Measurements from ENCODE around the gene ARHGEF28. TPM values are rescaled to one million over a fixed set of nuclear protein-coding genes. Genes with fewer than 3 reads are reported as not detected.
A peak's percentile ranks its signal among the peaks of the same experiment; 100 is the strongest.

ARHGEF28 gene
- total RNA-seq, 1 donor from 2014 or later: 0.93 TPM

GRCh38 chr5:73979321-73979720, 353.3 kb downstream of the ARHGEF28 start:
- no peak overlapping the region for H3K27ac Mint-ChIP-seq (ENCODE audit: unreplicated experiment)
- H3K27me3 Mint-ChIP-seq (ENCODE audit: low read depth): no peaks in the 10 kb centered on the region
- TF ChIP-seq CTCF (conservative IDR thresholded peaks at IDR 0.05): no peak
- no peaks in the 10 kb centered on the region for H3K36me3 Mint-ChIP-seq (ENCODE audit: low read depth)
- H3K4me3 Mint-ChIP-seq: no peak overlapping the region
- no peak for DNase-seq (ENCODE audit: low read depth, low spot score)
- peaks cover 3% of the 10 kb centered on the region for H3K9me3 Mint-ChIP-seq
- H3K4me1 Mint-ChIP-seq: no peaks in the 10 kb centered on the region

DNA sequence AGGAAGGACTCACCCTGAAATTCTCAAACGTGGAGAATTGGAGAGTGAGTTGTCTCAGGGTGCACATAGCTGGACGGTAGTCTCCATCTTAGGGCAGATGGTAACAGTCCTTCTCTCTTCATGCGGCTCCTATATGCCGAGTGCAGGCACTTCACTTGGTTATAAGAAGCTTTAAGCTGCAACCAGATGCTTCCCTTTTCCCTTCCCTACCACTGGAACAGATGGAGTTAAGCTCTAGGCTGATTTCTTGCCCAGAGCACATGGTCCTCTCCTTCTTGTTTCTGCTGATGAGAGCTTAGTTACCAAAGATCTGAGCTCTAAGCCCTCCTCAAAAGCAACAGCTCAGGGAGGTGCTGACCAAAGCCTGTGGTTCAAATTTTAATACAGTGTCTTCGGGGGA, 355.7 kb downstream of the ARHGEF28 start:
- no peak for DNase-seq (ENCODE audit: low read depth, low spot score)
- Mint-ChIP-seq H3K4me3 (no peak overlapping the region), H3K4me1 (no peaks in the 10 kb centered on the region), H3K27me3 (ENCODE audit: low read depth) (no peaks in the 10 kb centered on the region), H3K36me3 (ENCODE audit: low read depth) (no peaks in the 10 kb centered on the region), H3K9me3 (peaks cover 6% of the 10 kb centered on the region), H3K27ac (ENCODE audit: unreplicated experiment) (no peak overlapping the region)
- no peak for TF ChIP-seq CTCF (conservative IDR thresholded peaks at IDR 0.05)

DNA sequence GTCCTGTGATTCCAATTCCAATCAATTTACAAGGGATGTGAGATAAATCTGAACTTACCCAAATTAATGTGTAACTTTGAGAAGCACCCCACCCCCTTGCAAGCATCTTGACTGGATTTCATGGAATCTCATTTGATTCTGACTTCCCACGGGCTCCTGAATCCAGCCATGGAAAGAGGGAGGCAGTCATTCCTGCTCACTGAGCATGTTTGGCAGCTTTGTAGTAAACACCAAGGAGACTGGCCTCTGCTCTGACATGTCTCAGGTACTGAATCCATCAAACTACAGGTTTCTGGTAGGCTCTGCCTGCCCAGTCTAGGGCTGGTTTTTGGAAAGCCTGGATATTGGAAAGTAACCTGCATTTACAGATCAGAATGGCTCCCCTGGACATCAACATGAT, 357.6 kb downstream of the ARHGEF28 start:
- Mint-ChIP-seq H3K36me3 (ENCODE audit: low read depth) (no peaks in the 10 kb centered on the region), H3K4me1 (no peaks in the 10 kb centered on the region), H3K9me3 (peaks cover 6% of the 10 kb centered on the region), H3K27ac (ENCODE audit: unreplicated experiment) (no peak overlapping the region), H3K27me3 (ENCODE audit: low read depth) (no peaks in the 10 kb centered on the region), H3K4me3 (no peak overlapping the region)
- no peak for DNase-seq (ENCODE audit: low read depth, low spot score)
- no peak for TF ChIP-seq CTCF (conservative IDR thresholded peaks at IDR 0.05)

DNA sequence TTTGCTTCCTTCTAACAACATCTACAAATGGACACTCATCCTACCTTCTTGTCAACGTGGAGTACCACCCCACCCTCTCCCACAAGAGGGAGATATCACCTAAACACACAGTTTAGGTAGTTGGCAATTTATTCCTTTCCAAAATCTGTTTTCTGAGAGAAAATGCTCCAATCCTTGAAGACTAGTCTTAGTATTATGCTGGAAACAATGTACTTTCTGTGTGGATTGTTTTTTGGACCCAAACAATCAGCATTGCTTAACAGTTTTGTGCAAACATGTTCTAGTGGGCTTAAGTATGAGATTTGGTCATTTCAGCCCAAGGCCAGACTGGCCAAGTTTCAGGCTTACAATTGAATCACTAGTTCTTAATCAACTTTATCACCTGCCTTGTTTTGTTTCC, 359.1 kb downstream of the ARHGEF28 start:
- Mint-ChIP-seq H3K4me3 (no peak overlapping the region), H3K27me3 (ENCODE audit: low read depth) (no peaks in the 10 kb centered on the region), H3K27ac (ENCODE audit: unreplicated experiment) (no peak overlapping the region), H3K4me1 (no peaks in the 10 kb centered on the region), H3K36me3 (ENCODE audit: low read depth) (no peaks in the 10 kb centered on the region), H3K9me3 (peaks cover 6% of the 10 kb centered on the region)
- no peak for DNase-seq (ENCODE audit: low read depth, low spot score)
- peak; percentile 59 for TF ChIP-seq CTCF (conservative IDR thresholded peaks at IDR 0.05)

- no peaks in the 10 kb centered on the region for H3K4me1 Mint-ChIP-seq
- no peak for TF ChIP-seq CTCF (conservative IDR thresholded peaks at IDR 0.05)
- no peak for DNase-seq (ENCODE audit: low read depth, low spot score)
- no peak overlapping the region for H3K27ac Mint-ChIP-seq (ENCODE audit: unreplicated experiment)
- H3K4me3 Mint-ChIP-seq: no peak overlapping the region
- no peaks in the 10 kb centered on the region for H3K27me3 Mint-ChIP-seq (ENCODE audit: low read depth)
- no peaks in the 10 kb centered on the region for H3K36me3 Mint-ChIP-seq (ENCODE audit: low read depth)
- peaks cover 3% of the 10 kb centered on the region for H3K9me3 Mint-ChIP-seq
Measured at GRCh38 chr5:73986729-73987128, 360.7 kb downstream of the ARHGEF28 start.

DNA sequence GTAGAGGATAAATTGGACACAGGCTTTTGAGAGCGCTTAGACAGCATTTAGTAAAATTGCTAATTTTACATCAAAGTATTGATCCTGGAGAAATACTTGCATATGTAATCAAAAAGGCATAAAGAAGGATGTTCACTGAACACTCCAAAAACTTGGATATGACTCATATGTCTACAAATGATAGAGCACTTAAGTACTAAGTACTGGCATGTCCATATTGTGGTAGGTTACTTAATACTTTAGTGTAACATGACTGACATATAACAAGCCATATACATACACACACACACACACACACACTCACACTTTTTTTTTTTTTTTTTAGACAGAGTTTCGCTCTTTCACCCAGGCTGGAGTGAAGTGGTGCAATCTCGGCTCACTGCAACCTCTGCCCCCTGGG, 361.9 kb downstream of the ARHGEF28 start:
- H3K4me3 Mint-ChIP-seq: no peak overlapping the region
- no peak for DNase-seq (ENCODE audit: low read depth, low spot score)
- TF ChIP-seq CTCF (conservative IDR thresholded peaks at IDR 0.05): no peak
- H3K9me3 Mint-ChIP-seq: peaks cover 3% of the 10 kb centered on the region
- H3K27ac Mint-ChIP-seq (ENCODE audit: unreplicated experiment): no peak overlapping the region
- no peaks in the 10 kb centered on the region for H3K27me3 Mint-ChIP-seq (ENCODE audit: low read depth)
- H3K4me1 Mint-ChIP-seq: no peaks in the 10 kb centered on the region
- H3K36me3 Mint-ChIP-seq (ENCODE audit: low read depth): no peaks in the 10 kb centered on the region

Measured in neural crest cell (in vitro differentiated cells).